Upper lobe of left lung (tissue), 6 donors: ENCODE data around the gene QRICH1. TPM values are rescaled to one million over a fixed set of nuclear protein-coding genes. Genes with fewer than 3 reads are reported as not detected.

Experiments used
- ATAC-seq, 2 donors: fragments of 200-7000 bp; cut with Tn5 transposase; one replicate each; pipeline ENCODE4 v1.9.1; 2022; ENCODE audit warnings: mild to moderate bottlenecking in 2 of 2, moderate library complexity in 2 of 2; ENCODE audit not compliant: low FRiP score in 2 of 2
- DNase-seq, 2 donors: peaks; one replicate each; pipeline ENCODE4 v3.0.0-alpha.2; 2019 to 2020
- H3K27ac ChIP-seq, 4 donors: fragments of 200-600 bp; sonication (generic); one replicate each; pipeline ENCODE4 v1.5.1; 2016 to 2019
- H3K27me3 ChIP-seq, 4 donors: fragments of 200-600 bp; sonication (generic); one replicate each; pipeline ENCODE4 v1.5.1; 2017 to 2019
- H3K36me3 ChIP-seq, 4 donors: fragments of 200-600 bp; sonication (generic); one replicate each; pipeline ENCODE4 v1.5.1; 2016 to 2019
- H3K4me1 ChIP-seq, 4 donors: fragments of 200-600 bp; sonication (generic); one replicate each; pipeline ENCODE4 v1.5.1; 2018 to 2019
- H3K4me3 ChIP-seq, 4 donors: fragments of 200-600 bp; sonication (generic); one replicate each; pipeline ENCODE4 v1.5.1; 2017 to 2019; ENCODE audit warnings: mild to moderate bottlenecking in 2 of 4, moderate library complexity in 1 of 4
- H3K9me3 ChIP-seq, 4 donors: fragments of 200-600 bp; sonication (generic); one replicate each; pipeline ENCODE4 v1.5.1; 2018 to 2019
- EP300 ChIP-seq, 4 donors: sonication (generic); formaldehyde crosslinking; IDR thresholded peaks; one replicate each; pipeline ENCODE4 v1.5.1; 2017; ENCODE audit warnings: antibody characterized with exemption in 4 of 4, control low read depth in 2 of 4
- POLR2A ChIP-seq, 4 donors: fragments of 450-650 bp; IDR thresholded peaks; one replicate each; pipeline ENCODE4 v1.5.1; 2016 to 2017; ENCODE audit warnings: antibody characterized with exemption in 4 of 4, mild to moderate bottlenecking in 2 of 4
- POLR2AphosphoS5 ChIP-seq, 2 donors: sonication (generic); formaldehyde crosslinking; IDR thresholded peaks; one replicate each; pipeline ENCODE4 v1.5.1; 2017; ENCODE audit warnings: antibody characterized with exemption in 2 of 2
- WGBS, 2 donors: methylation state at CpG; one replicate each; pipeline ENCODE4 v1.1.5; 2017 to 2018; 5-methylcytosine and 5-hydroxymethylcytosine counted together
- total RNA-seq, 6 donors: library from RNA; depleted of rRNA in 4 of 6; stranded (reverse); fragments of >200 nt in 4 of 6; gene quantifications; one replicate each; pipeline versions ENCODE4 v1.1.0 to v1.2.1, GENCODE V29; 2016 to 2021
- TF ChIP-seq, protein P1 (sequence below), 6 experiments: fragments of 450-650 bp in 4 of 6; fragments of 200-600 bp in 2 of 6; sonication (generic) in 2 of 6; IDR thresholded peaks; one replicate each; pipeline ENCODE4 v1.5.1; 2016 to 2019; ENCODE audit warnings: antibody characterized with exemption in 6 of 6
- donor health status: DM: no; HTN: no; CAD: no; lungs with moderate emphysema.
- donor health status: DM: no; HTN: yes; CAD: no; lungs with severe emphysema.

Gene QRICH1, protein sequence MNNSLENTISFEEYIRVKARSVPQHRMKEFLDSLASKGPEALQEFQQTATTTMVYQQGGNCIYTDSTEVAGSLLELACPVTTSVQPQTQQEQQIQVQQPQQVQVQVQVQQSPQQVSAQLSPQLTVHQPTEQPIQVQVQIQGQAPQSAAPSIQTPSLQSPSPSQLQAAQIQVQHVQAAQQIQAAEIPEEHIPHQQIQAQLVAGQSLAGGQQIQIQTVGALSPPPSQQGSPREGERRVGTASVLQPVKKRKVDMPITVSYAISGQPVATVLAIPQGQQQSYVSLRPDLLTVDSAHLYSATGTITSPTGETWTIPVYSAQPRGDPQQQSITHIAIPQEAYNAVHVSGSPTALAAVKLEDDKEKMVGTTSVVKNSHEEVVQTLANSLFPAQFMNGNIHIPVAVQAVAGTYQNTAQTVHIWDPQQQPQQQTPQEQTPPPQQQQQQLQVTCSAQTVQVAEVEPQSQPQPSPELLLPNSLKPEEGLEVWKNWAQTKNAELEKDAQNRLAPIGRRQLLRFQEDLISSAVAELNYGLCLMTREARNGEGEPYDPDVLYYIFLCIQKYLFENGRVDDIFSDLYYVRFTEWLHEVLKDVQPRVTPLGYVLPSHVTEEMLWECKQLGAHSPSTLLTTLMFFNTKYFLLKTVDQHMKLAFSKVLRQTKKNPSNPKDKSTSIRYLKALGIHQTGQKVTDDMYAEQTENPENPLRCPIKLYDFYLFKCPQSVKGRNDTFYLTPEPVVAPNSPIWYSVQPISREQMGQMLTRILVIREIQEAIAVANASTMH
- total RNA-seq = 100 to 1,000 TPM in 1 of 6 donors, 10 to 100 TPM in 5; 65.6 to 145 (median 74.2) TPM

DNA sequence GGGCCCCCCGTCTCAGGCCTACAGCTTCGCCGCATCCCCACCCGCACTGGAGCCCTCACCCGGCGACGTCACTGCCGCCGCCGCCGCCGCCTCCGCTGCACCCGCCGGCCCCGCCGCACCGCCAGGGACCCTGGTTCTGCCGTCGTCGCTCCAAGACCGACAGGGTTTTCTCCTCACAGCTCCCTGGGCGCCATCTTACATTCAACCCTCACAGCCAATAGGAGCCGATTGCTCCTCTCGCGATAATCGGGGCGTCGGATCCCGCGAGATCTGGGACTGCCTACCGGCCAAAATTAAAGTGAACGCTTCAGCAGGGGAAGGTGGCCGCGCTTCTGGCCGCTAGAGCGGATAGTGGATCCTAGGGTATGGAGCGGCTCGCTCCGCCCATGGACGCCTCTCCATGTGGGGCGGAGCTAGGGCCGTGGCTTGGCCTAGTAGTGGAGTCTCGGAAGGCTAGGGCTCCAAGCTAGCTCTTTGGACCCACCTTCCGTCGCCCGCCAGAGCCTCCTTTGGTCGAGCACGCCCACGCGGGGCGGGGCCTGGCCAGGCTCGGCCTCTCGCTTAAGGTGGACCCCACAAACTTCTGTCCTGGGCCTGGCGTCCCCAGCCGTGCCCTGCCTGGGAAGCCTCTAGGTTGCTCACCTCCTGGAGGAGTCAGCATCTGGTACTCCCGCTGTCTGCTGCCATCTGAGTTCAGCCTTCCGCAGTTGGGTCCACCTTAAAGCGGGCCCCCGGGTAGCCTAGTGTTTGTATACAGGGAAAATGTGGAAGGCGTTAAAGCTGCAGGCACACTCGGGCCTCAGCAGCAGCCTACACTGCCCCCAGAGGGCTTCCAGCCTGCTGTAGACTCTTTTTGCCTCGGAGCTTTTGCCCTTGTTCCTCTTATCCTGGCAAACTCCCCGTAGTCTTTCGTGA is at the start of gene QRICH1:
TSS of gene QRICH1 (minus strand) at position 219 of the 915 bp plus-strand sequence. CDS start 17,054 bp downstream, outside the sequence.
- peak; percentile 96 to 98 for ATAC-seq
- Histone ChIP-seq H3K9me3 (no peaks in the 10 kb centered on the region), H3K4me1 (peaks cover 35 to 47% (median 40%) of the 10 kb centered on the region in 4 donors), H3K36me3 (peaks cover 14 to 36% (median 21%) of the 10 kb centered on the region in 4 donors), H3K4me3 (peak within 1 kb of the TSS; percentile 69 to 96 (median 92)), H3K27me3 (no peaks in the 10 kb centered on the region), H3K27ac (peak within 1 kb of the TSS; percentile 88 to 99 (median 94))
- DNase-seq = peak; percentile 95 to 99
- 0% methylated on average over 26 to 48 of the region's 65 CpGs for WGBS, 2 donors
- TF ChIP-seq, protein P1, sequence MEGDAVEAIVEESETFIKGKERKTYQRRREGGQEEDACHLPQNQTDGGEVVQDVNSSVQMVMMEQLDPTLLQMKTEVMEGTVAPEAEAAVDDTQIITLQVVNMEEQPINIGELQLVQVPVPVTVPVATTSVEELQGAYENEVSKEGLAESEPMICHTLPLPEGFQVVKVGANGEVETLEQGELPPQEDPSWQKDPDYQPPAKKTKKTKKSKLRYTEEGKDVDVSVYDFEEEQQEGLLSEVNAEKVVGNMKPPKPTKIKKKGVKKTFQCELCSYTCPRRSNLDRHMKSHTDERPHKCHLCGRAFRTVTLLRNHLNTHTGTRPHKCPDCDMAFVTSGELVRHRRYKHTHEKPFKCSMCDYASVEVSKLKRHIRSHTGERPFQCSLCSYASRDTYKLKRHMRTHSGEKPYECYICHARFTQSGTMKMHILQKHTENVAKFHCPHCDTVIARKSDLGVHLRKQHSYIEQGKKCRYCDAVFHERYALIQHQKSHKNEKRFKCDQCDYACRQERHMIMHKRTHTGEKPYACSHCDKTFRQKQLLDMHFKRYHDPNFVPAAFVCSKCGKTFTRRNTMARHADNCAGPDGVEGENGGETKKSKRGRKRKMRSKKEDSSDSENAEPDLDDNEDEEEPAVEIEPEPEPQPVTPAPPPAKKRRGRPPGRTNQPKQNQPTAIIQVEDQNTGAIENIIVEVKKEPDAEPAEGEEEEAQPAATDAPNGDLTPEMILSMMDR (IDR thresholded peaks at IDR 0.05) = peak; percentile 14 to 67 (median 50)
- TF ChIP-seq POLR2AphosphoS5 (IDR thresholded peaks at IDR 0.05) (peak; percentile 78 to 81), EP300 (IDR thresholded peaks at IDR 0.05) (peak in 1 of 4 donors; percentile 39), POLR2A (IDR thresholded peaks at IDR 0.05) (peak in 3 of 4 donors; percentile 48 to 83 (median 83))

DNA sequence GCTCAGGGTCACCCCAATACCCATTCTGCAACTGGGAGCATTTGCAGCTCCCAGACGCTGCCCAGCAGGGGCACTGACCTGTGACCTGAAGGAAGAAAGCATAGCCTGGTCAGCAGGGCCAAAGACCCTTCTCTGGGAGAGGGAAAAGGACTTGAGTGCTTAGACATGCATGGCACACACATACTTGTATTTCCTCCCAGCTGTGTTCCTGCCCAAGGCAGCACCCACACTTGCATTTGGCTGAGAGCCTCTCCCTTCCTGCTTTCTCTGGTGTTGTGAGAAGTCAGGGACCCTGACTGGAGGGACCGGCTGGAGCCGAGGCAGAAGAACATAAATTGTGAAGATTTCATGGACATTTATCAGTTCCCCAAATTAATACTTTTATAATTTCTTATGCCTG is 46.2 kb upstream of the QRICH1 start:
- H3K9me3 ChIP-seq = no peaks in the 10 kb centered on the region
- H3K36me3 ChIP-seq = no peaks in the 10 kb centered on the region
- no peaks in the 10 kb centered on the region for H3K27me3 ChIP-seq
- TF ChIP-seq POLR2A (IDR thresholded peaks at IDR 0.05) (no peak), EP300 (IDR thresholded peaks at IDR 0.05) (no peak), POLR2AphosphoS5 (IDR thresholded peaks at IDR 0.05) (no peak)
- TF ChIP-seq, protein P1 (IDR thresholded peaks at IDR 0.05) = no peak
- WGBS, 2 donors = 60 to 72% methylated on average over 3 of the region's 3 CpGs
- H3K4me3 ChIP-seq = no peak overlapping the region
- ATAC-seq (no peak), DNase-seq (no peak)
- no peaks in the 10 kb centered on the region for H3K4me1 ChIP-seq
- no peak overlapping the region for H3K27ac ChIP-seq

DNA sequence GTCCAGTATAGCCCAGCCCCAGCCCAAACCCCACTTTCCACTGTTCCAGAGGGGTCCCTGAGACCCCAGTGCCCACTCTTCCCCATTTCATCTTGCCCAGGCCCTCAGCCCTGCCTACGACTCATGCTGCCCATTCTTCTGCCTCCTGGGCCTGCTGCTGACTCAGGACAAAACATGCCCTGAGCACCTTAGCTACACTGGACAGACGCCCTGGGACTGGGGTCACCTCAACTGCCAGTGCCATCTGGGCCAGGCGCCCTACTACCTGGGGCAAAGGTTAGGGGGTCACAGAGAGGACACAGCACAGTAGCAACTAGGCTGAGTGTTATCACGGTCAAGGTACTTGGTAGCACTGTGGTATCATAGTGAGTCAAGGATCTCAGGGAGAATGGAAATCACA is 41.6 kb upstream of the QRICH1 start:
- Histone ChIP-seq H3K36me3 (peaks cover 0 to 6% (median 3%) of the 10 kb centered on the region in 4 donors), H3K4me3 (no peak overlapping the region), H3K4me1 (peaks cover 13 to 32% (median 17%) of the 10 kb centered on the region in 4 donors), H3K27ac (no peak overlapping the region), H3K27me3 (no peaks in the 10 kb centered on the region), H3K9me3 (no peaks in the 10 kb centered on the region)
- 85 to 90% methylated on average over 4 of the region's 4 CpGs for WGBS, 2 donors
- TF ChIP-seq EP300 (IDR thresholded peaks at IDR 0.05) (no peak), POLR2AphosphoS5 (IDR thresholded peaks at IDR 0.05) (no peak), POLR2A (IDR thresholded peaks at IDR 0.05) (no peak)
- TF ChIP-seq, protein P1 (IDR thresholded peaks at IDR 0.05) = no peak
- ATAC-seq = no peak
- DNase-seq = no peak

DNA sequence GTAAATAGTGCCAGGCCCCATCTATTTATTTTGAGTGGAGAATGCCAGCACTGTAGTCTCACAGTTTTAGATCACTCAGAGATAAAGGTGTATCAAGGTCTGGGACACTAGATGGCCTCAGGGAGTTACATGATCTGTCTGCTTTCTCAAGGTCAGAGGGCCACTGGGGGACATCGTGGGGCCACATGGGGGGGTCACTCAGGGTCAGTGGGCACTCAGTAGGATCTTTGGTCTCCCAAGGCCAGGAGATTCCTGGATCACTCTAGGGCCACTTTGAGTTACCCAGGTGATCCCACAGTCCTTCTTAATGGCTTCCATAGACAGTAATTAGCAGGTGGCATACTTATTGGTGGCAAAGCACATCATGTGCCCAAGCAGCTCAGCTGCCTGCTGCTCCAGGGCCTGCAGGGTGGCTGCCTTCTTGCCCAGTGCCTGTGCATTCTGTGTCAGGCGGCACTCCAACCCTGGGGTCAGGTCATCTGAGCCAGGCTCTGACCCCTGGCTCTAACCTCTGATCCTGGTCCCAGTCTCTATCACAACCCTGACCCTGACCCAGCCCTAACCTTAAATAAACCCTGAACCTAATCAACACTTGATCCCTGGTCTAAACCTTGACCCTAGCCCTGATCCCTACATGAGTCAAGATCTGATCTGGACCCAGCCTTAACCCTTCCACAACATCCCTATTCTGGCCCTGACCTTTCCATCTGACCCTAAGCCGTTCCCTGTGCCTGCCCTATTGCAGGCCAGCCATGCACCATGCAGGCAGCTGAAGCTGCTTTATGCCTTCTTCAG is 40.8 kb upstream of the QRICH1 start:
- peaks cover 13 to 39% (median 19%) of the 10 kb centered on the region in 4 donors for H3K4me1 ChIP-seq
- H3K36me3 ChIP-seq = peaks cover 0 to 14% (median 8%) of the 10 kb centered on the region in 4 donors
- no peaks in the 10 kb centered on the region for H3K27me3 ChIP-seq
- WGBS, 2 donors = 50 to 67% methylated on average over 2 to 3 of the region's 3 CpGs
- peak overlapping the region in 2 of 4 donors; percentile 90 to 91 for H3K27ac ChIP-seq
- TF ChIP-seq POLR2AphosphoS5 (IDR thresholded peaks at IDR 0.05) = no peak
- no peak for TF ChIP-seq POLR2A (IDR thresholded peaks at IDR 0.05)
- TF ChIP-seq, protein P1 (IDR thresholded peaks at IDR 0.05) = no peak
- no peak for TF ChIP-seq EP300 (IDR thresholded peaks at IDR 0.05)
- ATAC-seq (no peak), DNase-seq (no peak)
- H3K9me3 ChIP-seq = no peaks in the 10 kb centered on the region
- H3K4me3 ChIP-seq = no peak overlapping the region
